HG03571 (cell line): ENCODE measurements around the gene OR2A14.
"Not testable (repeated sequence)": the region's sequence is repeated elsewhere in the genome, so short reads cannot be mapped to it uniquely, and the experiment has no call there.

ENCODE experiments used
- ATAC-seq: cut with Tn5 transposase; IDR thresholded peaks from one replicate; pipeline ENCODE4 v1.9.1; 2021; ENCODE audit not compliant: unreplicated experiment

Gene OR2A14

DNA sequence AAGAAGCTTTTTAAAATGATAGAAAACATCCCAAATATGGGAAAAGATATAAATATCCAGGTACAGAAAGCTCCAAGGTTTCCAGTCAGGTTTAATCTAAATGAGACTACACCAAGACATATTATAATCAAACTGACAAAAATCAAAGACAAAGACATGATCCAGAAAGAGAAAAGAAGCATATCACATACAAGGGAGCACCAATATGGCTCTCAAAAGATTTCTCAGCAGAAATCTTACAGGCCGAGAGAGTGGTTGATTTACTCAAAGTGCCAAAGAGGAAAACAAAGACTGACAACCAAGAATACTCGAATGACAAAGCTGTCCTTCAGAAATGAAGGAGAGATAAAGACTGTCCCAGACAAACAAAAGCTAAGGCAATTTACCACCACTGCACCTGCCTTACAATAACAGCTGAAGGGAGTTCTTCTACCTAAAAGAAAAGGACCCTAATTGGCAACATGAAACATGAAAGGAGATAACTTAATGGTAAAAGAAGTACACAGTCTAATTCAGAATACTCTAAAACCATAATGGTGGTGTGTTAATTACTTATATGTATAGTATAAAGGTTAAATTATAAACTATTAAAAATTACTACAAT lies 25.4 kb downstream of the OR2A14 start:
- no peak for ATAC-seq

DNA sequence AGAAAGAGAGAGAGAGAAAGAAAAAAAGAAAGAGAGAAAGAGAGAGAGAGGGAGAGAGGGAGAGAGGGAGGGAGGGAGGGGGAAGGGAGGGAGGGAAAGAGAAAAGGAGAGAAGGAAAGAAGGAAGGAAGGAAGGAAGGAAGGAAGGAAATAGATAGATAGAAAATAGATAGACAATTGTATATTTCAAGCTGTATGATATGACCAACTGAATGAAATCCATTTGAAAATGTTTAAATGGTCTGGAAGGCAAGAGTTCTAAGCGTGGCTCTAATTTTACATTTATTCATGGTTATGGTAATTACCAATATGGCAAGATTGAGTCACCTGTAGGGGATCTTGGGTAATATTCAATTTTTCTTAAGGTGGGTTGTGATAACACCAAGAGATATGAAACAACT lies 35.9 kb downstream of the OR2A14 start:
- no peak for ATAC-seq

DNA sequence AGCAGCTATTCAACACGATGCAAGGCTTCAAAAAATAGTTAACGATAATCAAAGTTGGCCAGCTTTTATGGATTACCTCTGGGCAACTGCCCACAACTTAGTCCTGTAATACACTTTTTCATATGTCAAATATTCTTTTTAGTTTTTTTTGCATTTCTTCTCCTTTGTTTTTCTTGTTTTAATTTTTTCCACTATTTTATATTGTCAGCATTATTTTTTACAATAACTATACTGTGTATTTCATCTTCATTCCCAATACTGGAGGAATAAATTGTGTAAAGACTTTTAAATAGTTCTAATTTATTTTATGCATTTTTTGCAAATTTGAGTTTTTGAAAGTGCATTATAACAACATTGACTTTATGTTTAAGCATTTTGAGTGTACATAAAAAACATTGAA lies 41.8 kb downstream of the OR2A14 start:
- no peak for ATAC-seq

DNA sequence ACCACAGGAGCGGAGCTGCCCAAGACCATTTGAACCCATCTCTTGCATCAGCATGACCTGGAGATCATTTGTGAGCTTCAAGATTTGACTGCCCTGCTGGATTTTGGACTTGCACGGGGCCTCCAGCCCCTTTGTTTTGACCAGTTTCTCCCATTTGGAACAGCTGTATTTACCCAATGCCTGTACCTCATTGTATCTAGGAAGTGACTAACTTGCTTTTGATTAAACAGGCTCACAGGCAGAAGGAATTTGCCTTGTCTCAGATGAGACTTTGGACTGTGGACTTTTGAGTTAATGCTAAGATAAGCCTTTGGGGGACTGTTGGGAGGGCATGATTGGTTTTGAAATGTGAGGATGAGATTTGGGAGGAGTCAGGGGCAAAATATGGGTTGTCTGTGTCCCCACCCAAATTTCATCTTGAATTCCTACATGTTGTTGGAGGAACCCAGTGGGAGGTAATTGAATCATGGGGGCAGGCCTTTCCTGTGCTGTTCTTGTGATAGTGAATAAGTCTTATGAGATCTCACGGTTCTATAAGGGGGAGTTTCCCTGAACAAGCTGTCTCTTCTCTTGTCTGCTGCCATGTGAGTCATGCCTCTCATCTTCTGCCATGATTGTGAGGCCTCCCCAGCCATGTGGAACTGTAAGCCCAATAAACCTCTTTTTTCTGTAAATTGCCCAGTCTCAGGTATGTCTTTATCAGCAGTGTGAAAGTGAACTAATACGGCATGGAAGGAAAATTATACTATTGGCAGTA lies 48.8 kb downstream of the OR2A14 start:
- ATAC-seq = not testable (repeated sequence)

DNA sequence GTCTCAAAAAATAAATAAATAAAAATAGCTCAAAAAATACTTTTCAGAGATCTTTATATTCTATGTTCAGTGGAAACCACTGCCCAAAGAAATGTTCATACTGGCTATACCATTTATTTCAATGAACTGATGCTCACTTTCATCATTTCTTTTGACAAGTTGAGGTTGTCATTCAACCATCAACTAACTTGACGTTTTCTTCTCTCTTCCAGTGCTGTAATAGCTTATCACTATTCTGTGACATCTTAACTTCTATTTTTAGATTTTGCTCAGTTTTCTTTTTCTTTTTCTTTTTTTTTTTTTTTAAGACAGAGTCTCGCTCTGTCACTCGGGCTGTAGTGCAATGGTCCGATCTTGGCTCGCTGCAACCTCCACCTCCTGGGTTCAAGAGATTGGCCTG lies 51.6 kb downstream of the OR2A14 start:
- ATAC-seq = no peak

DNA sequence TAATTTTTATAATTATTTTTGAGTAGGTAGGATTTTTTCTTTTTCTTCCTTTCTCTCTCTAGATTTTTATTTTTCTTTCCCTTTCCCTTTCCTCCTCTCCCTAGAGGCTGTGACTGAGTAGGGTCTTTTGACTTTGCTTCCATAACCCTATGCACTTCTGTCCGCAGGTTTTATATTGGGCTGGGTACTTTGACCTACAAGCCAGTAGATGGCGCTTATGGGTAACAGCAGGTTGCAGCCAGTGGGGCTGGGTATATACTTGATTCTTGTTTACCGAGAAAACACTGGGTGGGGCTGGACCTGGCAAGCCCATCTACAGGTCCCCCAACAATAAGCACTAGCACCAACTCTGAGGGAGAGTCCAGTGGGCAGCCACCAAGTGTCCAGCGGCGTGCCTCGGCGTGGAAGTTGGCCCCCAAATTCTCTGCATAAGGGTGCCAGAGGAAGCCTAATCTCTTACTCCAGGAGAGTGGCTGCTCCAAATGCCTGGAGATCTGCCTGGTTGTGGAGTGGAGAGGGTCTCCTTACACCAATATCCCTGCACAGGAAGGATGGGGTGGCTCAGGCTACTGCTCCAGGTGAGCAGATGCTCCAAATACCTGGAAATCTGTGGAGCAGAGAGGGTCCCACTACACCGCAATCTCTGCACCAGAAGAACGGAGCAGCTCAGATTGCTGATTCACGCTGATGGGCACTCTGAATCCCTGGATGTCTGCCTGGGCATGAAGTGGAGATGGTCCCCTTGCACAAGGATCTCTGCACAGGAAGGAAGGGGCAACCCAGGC lies 55.6 kb downstream of the OR2A14 start:
- peak; percentile 91 for ATAC-seq

DNA sequence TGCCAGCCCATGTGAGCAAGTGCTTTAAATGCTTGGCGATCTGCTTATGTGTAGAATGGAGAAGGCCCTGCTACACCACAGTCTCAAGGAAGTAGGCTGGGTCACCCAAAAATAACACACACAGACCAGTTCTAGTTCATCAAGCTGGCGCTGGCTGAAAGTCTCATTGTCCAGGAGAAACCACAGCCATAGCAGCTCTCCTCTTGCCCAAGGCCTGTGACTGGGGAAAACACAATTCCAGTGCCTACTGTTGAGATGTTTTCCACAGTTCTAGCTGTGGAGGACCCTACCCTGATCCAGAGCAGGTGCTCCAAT lies 56.1 kb downstream of the OR2A14 start:
- not testable (repeated sequence) for ATAC-seq
